ENCODE data around the gene GLS.
"Not testable (repeated sequence)": the region's sequence is repeated elsewhere in the genome, so short reads cannot be mapped to it uniquely, and the experiment has no call there.

Gene GLS

DNA sequence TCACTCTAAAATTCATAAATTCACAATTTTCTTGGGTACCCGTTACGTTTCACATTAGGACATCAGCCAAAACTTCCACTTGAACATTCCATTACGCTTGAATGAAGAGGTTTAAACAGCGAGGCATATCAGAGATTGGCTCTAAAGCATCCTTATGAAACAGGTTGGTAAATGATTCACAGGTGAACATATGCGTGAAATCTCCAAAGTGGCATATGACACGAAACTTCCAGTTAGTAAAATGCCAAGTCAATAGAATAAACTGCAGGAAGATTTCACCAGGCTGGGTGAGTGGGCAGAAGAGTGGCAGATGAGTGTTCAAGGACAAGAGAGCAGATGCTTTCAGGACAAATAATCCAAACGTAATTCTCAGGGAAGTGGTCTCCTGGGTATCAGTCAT is 33.9 kb upstream of the GLS start:
- TF ChIP-seq, protein P1, sequence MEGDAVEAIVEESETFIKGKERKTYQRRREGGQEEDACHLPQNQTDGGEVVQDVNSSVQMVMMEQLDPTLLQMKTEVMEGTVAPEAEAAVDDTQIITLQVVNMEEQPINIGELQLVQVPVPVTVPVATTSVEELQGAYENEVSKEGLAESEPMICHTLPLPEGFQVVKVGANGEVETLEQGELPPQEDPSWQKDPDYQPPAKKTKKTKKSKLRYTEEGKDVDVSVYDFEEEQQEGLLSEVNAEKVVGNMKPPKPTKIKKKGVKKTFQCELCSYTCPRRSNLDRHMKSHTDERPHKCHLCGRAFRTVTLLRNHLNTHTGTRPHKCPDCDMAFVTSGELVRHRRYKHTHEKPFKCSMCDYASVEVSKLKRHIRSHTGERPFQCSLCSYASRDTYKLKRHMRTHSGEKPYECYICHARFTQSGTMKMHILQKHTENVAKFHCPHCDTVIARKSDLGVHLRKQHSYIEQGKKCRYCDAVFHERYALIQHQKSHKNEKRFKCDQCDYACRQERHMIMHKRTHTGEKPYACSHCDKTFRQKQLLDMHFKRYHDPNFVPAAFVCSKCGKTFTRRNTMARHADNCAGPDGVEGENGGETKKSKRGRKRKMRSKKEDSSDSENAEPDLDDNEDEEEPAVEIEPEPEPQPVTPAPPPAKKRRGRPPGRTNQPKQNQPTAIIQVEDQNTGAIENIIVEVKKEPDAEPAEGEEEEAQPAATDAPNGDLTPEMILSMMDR (IDR thresholded peaks at IDR 0.05; ENCODE audit: borderline replicate concordance, insufficient read depth, low read depth, low read length), result no peak
- no peak overlapping the region for H3K4me3 ChIP-seq (ENCODE audit: low read depth, low read length)

DNA sequence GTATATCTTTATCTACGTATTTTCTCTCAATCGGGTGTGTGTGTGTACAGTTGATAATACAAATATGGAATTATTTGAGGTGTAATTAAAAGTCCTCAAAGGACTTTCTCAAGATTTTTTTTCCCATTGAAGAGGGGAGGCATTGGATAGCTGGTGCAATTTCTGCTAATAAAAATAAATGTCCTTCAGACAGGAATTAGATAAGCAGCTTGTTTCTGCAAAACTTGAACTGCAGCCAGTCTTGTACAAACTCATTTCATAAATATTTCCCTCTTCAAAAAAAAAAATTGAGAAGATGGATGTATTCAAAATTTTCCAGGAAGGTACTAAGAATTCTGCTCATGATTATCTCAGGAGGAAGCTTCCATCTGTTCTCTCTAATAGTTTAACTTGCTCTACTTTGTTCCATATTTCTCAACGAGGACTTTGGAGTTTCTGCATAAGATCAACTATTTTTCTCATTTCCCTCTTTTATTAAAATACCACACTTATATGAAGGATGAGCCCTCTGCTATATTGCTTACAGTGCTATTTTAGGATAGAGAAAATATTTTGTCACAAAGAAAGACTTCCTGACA is 33.0 kb upstream of the GLS start:
- no peak overlapping the region for H3K4me3 ChIP-seq (ENCODE audit: low read depth, low read length)
- TF ChIP-seq, protein P1 (IDR thresholded peaks at IDR 0.05; ENCODE audit: borderline replicate concordance, insufficient read depth, low read depth, low read length), result no peak

DNA sequence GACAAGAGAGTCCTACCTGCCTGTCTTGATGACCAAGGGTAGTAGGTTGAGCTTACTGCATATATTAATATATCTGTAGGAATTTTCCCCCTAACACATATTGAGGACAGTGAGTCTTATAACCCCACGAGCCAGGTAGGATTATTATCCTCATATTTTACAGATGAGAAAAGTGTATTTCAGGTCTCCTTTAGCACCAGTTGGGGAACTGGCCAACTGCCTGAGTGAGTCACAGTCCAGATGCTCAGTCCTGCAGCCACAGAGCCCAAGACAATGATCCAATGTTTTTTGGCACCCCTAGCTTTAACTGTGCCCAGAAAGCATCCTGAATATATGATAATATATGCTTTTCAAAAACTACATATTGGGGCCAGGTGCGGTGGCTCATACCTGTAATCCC is 30.8 kb upstream of the GLS start:
- TF ChIP-seq, protein P1 (IDR thresholded peaks at IDR 0.05; ENCODE audit: borderline replicate concordance, insufficient read depth, low read depth, low read length), result no peak
- no peak overlapping the region for H3K4me3 ChIP-seq (ENCODE audit: low read depth, low read length)

DNA sequence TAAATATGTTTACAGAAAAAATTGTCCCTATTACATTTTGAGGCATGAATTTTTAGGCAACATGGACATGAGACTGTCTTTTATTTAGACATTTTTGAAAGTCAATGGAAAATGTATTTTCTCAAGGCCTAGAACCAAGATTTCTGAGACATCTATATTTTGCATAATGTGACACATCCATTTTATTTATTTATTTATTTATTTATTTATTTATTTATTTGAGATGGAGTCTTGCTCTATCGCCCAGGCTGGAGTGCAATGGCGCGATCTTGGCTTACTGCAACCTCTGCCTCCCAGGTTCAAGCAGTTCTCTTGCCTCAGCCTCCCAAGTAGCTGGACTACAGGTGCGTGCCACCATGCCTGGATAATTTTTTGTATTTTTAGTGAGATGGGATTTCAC is 27.6 kb upstream of the GLS start:
- H3K4me3 ChIP-seq (ENCODE audit: low read depth, low read length), result not testable (repeated sequence)

DNA sequence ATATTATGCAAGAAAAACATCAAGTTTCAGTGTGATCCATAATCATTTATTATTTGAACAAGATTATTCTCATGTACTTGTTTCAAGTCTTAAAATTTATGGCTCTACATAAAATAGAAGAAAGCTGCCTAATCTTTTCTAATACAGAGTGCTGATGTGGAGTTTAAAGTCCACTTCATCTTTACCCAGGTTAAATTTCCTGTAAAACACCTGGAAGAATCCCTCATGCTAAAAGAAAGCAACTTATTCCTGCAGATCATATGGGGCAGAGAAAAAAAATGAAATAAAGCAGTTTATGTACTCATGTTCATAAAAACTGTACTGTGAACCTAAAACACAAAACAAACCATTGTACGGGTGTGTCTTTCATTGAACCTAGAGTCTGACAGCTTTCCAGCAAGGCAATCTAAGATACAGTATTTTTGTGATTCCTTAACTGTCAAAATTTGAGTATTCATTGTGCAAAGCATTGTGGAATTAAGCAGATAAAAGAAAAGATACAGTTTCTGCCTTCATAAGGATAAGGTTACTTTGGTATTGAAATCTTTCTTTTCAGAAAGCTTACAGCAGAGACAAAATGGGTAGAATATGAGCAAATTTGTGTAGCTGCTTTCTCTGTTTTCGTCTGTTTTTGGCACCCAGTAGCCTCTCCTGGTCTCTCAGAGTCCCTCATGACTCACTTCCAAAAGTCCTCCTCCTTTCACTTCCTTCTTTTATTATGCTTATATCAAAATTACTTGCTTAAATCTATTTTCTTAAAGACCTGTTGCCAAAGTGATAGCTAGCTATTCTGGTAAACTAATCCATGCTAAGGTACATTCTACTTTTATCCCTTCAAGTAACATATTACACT is 26.9 kb upstream of the GLS start:
- H3K4me3 ChIP-seq (ENCODE audit: low read depth, low read length), result no peak overlapping the region
- TF ChIP-seq, protein P1 (IDR thresholded peaks at IDR 0.05; ENCODE audit: borderline replicate concordance, insufficient read depth, low read depth, low read length), result no peak

DNA sequence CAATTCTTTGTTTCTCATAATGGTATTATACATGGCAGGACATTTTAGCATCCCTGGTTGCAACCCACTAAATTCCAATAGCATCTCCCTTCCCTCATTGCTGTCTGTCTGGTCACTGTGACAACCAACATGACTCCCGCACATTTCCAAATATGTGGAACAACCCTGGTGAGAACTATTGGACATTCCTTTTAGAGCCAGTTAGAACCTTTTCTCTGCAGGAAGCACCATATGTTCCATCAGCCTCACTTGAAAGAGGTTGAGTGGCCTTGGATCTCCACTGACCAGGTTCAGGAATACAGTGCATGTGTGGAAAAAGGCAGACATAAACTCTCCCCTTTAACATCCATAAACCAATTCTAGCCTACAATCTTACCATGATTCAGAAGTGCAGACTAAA is 25.9 kb upstream of the GLS start:
- TF ChIP-seq, protein P1 (IDR thresholded peaks at IDR 0.05; ENCODE audit: borderline replicate concordance, insufficient read depth, low read depth, low read length), result no peak

DNA sequence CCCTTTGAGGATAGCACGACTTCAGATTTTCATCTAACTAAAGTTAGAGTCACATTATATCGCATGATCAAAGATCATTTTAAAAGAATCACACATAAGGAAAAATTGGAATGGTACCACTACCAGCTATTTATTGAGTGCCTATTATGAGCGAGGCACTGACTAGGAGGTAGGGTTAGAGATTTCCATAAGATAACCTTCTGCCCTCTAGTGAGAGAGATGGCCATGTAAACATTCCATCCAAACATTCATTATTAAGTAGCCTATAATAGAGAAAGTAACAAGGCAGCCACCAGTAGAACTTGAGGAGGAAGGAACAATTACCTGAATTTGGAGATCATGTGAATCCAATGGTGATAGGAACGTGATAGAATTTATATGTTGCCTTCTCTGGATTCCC is 25.4 kb upstream of the GLS start:
- TF ChIP-seq, protein P1 (IDR thresholded peaks at IDR 0.05; ENCODE audit: borderline replicate concordance, insufficient read depth, low read depth, low read length), result no peak

More for the DNA sequence above, 25.9 kb upstream of the GLS start:
- no peak overlapping the region for H3K4me3 ChIP-seq (ENCODE audit: low read depth, low read length)

More for the DNA sequence above, 25.4 kb upstream of the GLS start:
- no peak overlapping the region for H3K4me3 ChIP-seq (ENCODE audit: low read depth, low read length)
